NCI-H446 treated with DMSO at 0.1 percent for 48 hours (cell line): ENCODE data around the gene PANK4.

Experiments
- DNase-seq: peaks from one replicate; lab custom pipeline; 2025; lab: John Stamatoyannopoulos, UW

Gene PANK4

DNA sequence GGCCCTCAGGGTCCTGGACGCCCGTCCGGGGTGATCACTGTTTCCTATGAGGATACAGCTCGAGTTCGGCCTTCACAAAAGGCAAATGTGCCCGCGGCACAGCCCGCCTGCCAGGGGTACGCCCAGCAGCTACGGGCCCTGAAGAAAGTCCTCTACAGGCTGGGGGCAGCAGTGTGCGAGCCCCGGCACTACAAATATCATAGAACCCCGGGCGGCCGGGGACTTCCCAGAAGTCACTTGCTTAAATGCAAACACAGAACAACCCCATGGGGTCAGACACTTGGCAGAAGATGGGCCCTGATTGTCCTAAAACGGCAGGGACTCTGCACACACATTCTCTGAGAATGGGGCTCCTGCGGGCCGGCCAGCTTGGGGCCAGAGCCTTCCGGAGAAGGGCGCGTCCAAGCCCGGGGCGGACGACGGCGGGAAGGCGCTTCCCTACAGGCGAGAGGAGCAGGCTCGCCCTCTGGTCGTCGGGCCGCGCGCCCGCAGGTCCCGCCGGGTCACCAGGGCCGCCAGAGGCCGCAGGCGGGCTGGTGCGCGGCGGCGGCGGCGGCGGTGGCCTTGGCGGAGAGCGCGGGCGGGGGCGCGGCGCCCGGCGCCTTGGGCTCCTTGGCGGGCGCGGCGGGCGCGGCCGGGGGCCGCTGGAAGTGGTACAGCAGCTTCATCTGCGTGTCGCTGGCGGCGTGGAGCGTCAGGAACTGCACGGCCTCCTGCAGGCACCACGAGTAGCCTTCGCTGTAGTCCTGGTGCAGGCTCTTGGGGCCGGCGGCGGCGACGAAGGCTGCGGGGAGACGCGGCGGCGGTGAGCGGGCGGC is 2.8 kb upstream of the PANK4 start:
- no peak for DNase-seq

DNA sequence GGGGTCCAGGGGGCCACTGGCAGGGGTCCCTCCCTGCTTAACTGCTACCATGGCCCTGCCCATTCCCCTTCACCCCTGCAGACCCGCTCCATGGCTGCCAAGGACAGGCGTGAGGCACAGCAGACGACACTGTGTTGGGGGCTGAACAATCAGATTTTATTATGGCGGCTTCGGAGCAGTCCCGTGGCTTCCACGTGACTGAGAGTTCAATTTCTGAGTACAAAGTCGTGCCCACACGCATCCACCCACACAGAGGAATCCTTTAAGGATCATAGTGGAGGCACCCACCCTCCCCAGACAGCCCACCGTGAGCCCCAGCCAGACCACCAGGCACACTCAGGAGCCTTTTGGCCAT is 2.2 kb upstream of the PANK4 start:
- no peak for DNase-seq

DNA sequence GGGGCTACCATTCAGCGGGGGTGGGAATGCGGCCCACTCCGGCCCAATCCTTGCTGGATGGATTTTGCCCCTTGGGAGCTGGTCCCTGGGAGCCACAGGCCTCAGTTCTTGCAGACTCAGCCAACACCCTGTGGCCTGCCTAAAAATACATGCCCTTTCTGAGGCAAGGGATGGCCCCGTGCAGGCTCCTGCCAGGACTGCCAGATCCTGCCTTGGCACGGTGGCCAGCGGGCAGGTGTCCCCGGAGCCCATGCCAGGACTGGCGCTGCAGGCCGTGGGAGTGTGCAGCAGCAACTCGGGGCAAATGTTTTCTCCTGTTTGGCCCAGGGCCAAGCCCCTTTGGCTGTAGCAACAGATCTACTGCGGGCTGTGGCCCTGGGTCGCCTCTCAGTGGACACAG is 1.6 kb upstream of the PANK4 start:
- peak; percentile 24 for DNase-seq

- DNase-seq: no peak
Observed at GRCh38 chr1:2527556-2527860, 1.1 kb upstream of the PANK4 start.

- DNase-seq: peak; percentile 14
Observed at GRCh38 chr1:2526824-2527555, 594 bp upstream of the PANK4 start.

DNA sequence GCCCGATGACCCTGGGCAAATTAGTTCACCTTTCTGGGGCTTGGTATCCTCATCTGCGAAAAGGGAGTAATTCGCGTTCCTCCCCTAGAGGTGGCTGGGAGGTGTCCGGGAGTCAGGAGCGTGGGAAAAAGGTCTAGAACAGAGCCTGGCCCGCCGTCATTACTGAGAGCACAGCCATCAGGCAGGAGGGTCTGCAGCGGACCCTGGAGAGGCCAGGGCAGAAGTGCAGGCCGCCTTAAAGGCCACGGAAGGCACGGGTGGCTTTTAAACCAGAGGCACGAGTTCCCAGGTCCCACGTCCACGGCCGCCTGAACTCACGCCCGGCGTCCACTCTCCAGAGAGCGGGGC is 850 bp downstream of the PANK4 start:
- no peak for DNase-seq

- no peak for DNase-seq
Observed at GRCh38 chr1:2523891-2524609, 2.3 kb downstream of the PANK4 start.

GRCh38 chr1:2523191-2523890 is 3.1 kb downstream of the PANK4 start:
- DNase-seq: no peak

DNA sequence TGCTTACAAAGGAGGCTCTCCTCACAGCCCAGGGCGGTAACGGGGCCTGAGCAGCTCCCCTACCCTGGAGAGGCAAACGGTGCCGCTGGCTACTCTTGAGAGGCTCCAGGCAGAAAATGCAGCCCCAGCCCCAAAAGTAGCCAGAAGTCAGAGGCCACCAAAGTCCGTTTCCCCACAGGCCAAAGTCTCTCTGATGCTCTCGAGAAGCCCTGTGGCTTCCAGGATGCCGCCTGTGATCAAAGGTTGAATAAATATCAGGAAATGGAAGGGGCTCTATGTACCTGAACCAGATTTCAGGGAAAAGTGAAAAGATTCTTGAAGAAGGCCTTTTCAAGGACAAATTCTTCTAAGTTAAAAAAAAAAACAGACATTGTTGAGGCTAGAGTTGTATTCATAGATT is 4.2 kb downstream of the PANK4 start:
- no peak for DNase-seq

- DNase-seq: no peak
Observed at GRCh38 chr1:2520806-2521205, 5.6 kb downstream of the PANK4 start.

DNA sequence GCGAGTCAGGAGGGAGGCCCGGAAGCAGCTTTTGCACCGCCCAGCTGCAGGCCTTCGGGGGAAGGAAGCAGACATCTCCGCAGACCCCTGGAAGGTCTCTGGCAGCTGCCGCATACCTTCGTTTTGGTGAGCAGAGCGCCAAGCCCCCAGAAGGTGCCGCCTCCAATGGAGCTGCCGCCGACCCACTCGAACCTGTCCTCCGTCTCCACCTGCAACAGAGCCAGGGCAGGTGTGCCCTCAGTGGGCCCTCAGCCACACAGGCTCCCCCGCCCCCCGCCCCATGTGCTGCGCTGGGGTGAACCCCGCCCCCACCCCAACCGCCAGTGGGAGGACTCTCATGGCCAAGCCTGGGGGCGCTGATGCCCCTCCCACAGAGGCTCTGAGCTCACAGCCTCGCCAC is 6.2 kb downstream of the PANK4 start:
- DNase-seq: no peak

- no peak for DNase-seq
Observed at GRCh38 chr1:2519729-2520128, 6.7 kb downstream of the PANK4 start.

- no peak for DNase-seq
Observed at GRCh38 chr1:2519029-2519685, 7.2 kb downstream of the PANK4 start.

- no peak for DNase-seq
Observed at GRCh38 chr1:2518528-2518927, 7.9 kb downstream of the PANK4 start.

- no peak for DNase-seq
Observed at GRCh38 chr1:2517966-2518365, 8.4 kb downstream of the PANK4 start.

- no peak for DNase-seq
Observed at GRCh38 chr1:2516946-2517345, 9.4 kb downstream of the PANK4 start.

- DNase-seq: no peak
Observed at GRCh38 chr1:2516124-2516523, 10.3 kb downstream of the PANK4 start.

- no peak for DNase-seq
Observed at GRCh38 chr1:2515763-2516080, 10.7 kb downstream of the PANK4 start.

GRCh38 chr1:2514863-2515762 is 11.3 kb downstream of the PANK4 start:
- DNase-seq: no peak

GRCh38 chr1:2513939-2514652 is 12.3 kb downstream of the PANK4 start:
- no peak for DNase-seq
